PC-9 (cell line): ENCODE data around the gene MIEN1. TPM values are rescaled to one million over a fixed set of nuclear protein-coding genes. Genes with fewer than 3 reads are reported as not detected.

ENCODE experiments used
- BruUV-seq: library from RNA; stranded (reverse); fragments of 400-500 nt; replicated peaks from 2 replicates; lab custom pipeline; 2021; lab: Mats Ljungman, UMichigan
- CTCF ChIA-PET: fragments of 300-600 bp; sonication (Branson Sonifier 250); formaldehyde crosslinking; loops from one replicate; lab custom pipeline; 2022; ENCODE audit warnings: antibody characterized with exemption; lab: Charles Lee
- POLR2A ChIA-PET: fragments of 300-600 bp; sonication (Branson Sonifier 250); formaldehyde crosslinking; loops from one replicate; lab custom pipeline; 2022; ENCODE audit warnings: antibody characterized with exemption; ENCODE audit not compliant: unreplicated experiment; lab: Charles Lee
- DNase-seq, 2 experiments: peaks; one replicate each; pipeline versions ENCODE4 v3.0.0 to v3.0.0-alpha.2; 2015 to 2022; ENCODE audit warnings: mixed read lengths in 1 of 2
- H2AFZ ChIP-seq: fragments of 200-600 bp; sonication (generic); 2 replicates; pipeline ENCODE4 v1.8.1; 2017; ENCODE audit warnings: antibody characterized with exemption
- H3F3A ChIP-seq: fragments of 200-600 bp; sonication (generic); 2 replicates; pipeline ENCODE4 v1.8.1; 2017; ENCODE audit warnings: antibody characterized with exemption, mild to moderate bottlenecking, low read depth; ENCODE audit not compliant: insufficient read depth
- H3K27ac ChIP-seq: fragments of 200-600 bp; sonication (generic); 2 replicates; pipeline ENCODE4 v1.6.1; 2016; ENCODE audit warnings: mixed run types
- H3K27me3 ChIP-seq: fragments of 200-600 bp; sonication (generic); 2 replicates; pipeline ENCODE4 v1.6.1; 2016; ENCODE audit warnings: low read depth, mixed run types; ENCODE audit not compliant: insufficient read depth
- H3K36me3 ChIP-seq: fragments of 200-600 bp; sonication (generic); 2 replicates; pipeline ENCODE4 v1.6.1; 2016; ENCODE audit warnings: low read depth, mixed run types
- H3K4me1 ChIP-seq: fragments of 200-600 bp; sonication (generic); replicated peaks from 2 replicates; pipeline ENCODE4 v1.6.1; 2016; ENCODE audit warnings: mixed run types; ENCODE audit not compliant: insufficient read depth
- H3K4me2 ChIP-seq: fragments of 200-600 bp; sonication (generic); 2 replicates; pipeline ENCODE4 v1.6.1; 2017; ENCODE audit warnings: mixed run types
- H3K4me3 ChIP-seq: fragments of 200-600 bp; sonication (generic); 2 replicates; pipeline ENCODE4 v1.6.1; 2016; ENCODE audit warnings: mixed run types
- H3K79me2 ChIP-seq: fragments of 200-600 bp; sonication (generic); 2 replicates; pipeline ENCODE4 v1.6.1; 2017; ENCODE audit warnings: low read depth, mixed run types
- H3K9me2 ChIP-seq: fragments of 200-600 bp; sonication (generic); 2 replicates; pipeline ENCODE4 v1.8.1; 2017; ENCODE audit warnings: mild to moderate bottlenecking; ENCODE audit not compliant: insufficient read depth
- H3K9me3 ChIP-seq: fragments of 200-600 bp; sonication (generic); 2 replicates; pipeline ENCODE4 v1.8.1; 2016; ENCODE audit warnings: low read depth; ENCODE audit not compliant: insufficient read depth
- H4K20me1 ChIP-seq: fragments of 200-600 bp; sonication (generic); 2 replicates; pipeline ENCODE4 v1.8.1; 2017; ENCODE audit not compliant: insufficient read depth
- EZH2 ChIP-seq: fragments of 200-600 bp; sonication (generic); IDR thresholded peaks from 2 replicates; pipeline ENCODE4 v1.8.0; 2017; ENCODE audit warnings: antibody characterized with exemption, low read depth
- intact Hi-C: fragments of 100-400 bp; cut with micrococcal nuclease; formaldehyde crosslinking; loops from one replicate; pipeline ENCODE4 v1.10.0; 2022; ENCODE audit not compliant: unreplicated experiment
- total RNA-seq: library from RNA; stranded (reverse); gene quantifications from 2 replicates; pipeline ENCODE4 v1.2.3, GENCODE V29; 2021
- TF ChIP-seq, protein P1 (sequence below): fragments of 200-600 bp; sonication (generic); conservative IDR thresholded peaks from 2 replicates; pipeline ENCODE4 v1.6.1; 2017; ENCODE audit warnings: mixed run types, antibody characterized with exemption, mild to moderate bottlenecking, moderate library complexity

The MIEN1 gene
- total RNA-seq, 1 experiment from 2014 or later: 49.2 TPM

DNA sequence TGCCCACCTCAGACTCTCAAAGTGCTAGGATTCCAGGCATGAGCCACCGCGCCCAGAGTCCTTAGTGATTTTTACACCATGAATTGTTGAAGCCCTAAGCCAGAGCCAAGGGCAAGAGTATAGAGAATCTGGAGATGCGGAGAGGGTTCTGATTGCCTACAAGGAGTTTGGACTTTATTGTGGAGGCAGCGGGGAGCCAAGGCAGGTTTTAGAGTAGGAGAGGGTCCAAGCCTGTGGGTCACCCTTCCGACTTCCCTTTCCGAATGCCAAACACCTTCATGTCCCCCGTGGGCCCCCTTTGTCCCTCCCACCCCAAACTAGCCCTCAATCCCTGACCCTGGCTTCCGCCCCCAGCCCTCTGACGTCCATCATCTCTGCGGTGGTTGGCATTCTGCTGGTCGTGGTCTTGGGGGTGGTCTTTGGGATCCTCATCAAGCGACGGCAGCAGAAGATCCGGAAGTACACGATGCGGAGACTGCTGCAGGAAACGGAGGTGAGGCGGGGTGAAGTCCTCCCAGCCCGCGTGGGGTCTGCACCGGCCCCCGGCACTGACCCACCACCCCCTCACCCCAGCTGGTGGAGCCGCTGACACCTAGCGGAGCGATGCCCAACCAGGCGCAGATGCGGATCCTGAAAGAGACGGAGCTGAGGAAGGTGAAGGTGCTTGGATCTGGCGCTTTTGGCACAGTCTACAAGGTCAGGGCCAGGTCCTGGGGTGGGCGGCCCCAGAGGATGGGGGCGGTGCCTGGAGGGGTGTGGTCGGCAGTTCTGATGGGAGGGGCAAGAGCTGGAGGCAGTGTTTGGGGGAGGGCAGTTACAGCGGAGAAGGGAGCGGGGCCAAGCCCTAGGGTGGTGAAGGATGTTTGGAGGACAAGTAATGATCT lies 7.1 kb downstream of the MIEN1 start:
- no peak overlapping the region for H3K4me2 ChIP-seq
- H3K36me3 ChIP-seq: no peaks in the 10 kb centered on the region
- H3K27me3 ChIP-seq: no peaks in the 10 kb centered on the region
- TF ChIP-seq, protein P1, sequence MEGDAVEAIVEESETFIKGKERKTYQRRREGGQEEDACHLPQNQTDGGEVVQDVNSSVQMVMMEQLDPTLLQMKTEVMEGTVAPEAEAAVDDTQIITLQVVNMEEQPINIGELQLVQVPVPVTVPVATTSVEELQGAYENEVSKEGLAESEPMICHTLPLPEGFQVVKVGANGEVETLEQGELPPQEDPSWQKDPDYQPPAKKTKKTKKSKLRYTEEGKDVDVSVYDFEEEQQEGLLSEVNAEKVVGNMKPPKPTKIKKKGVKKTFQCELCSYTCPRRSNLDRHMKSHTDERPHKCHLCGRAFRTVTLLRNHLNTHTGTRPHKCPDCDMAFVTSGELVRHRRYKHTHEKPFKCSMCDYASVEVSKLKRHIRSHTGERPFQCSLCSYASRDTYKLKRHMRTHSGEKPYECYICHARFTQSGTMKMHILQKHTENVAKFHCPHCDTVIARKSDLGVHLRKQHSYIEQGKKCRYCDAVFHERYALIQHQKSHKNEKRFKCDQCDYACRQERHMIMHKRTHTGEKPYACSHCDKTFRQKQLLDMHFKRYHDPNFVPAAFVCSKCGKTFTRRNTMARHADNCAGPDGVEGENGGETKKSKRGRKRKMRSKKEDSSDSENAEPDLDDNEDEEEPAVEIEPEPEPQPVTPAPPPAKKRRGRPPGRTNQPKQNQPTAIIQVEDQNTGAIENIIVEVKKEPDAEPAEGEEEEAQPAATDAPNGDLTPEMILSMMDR: no peak
- POLR2A ChIA-PET: no interaction called here
- H2AFZ ChIP-seq: no peak overlapping the region
- H3F3A ChIP-seq: peaks cover 20% of the 10 kb centered on the region; the same call in 1 of the 2 replicates
- DNase-seq: no peak
- no TSS peak for BruUV-seq
- H3K9me3 ChIP-seq: no peaks in the 10 kb centered on the region
- intact Hi-C loops: no loop called here
- no peak overlapping the region for H3K4me3 ChIP-seq
- H3K79me2 ChIP-seq: no peaks in the 10 kb centered on the region
- no peaks in the 10 kb centered on the region for H3K4me1 ChIP-seq
- no peaks in the 10 kb centered on the region for H3K9me2 ChIP-seq
- H3K27ac ChIP-seq: no peak overlapping the region
- CTCF ChIA-PET: no interaction called here
- no peaks in the 10 kb centered on the region for H4K20me1 ChIP-seq

DNA sequence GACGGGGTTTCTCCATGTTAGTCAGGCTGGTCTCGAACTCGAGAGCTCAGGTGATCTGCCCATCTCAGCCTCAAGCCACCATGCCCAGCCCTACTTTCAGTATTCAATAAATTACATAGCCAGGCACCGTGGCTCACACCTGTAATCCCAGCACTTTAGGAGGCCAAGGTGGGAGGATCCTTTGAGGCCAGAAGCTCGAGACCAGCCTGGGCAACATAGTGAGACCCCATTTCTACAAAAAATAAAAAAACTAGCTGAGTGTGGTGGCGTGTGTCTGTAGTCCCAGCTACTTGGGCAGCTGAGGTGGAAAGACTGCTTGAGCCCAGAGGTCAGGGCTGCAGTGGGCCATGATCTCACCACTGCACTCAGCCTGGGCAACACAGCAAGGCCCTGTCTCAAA lies 8.2 kb downstream of the MIEN1 start:
- Histone ChIP-seq H3K27me3 (no peaks in the 10 kb centered on the region), H3K4me3 (no peak overlapping the region), H3K27ac (no peak overlapping the region), H4K20me1 (no peaks in the 10 kb centered on the region), H2AFZ (no peak overlapping the region), H3K9me3 (no peaks in the 10 kb centered on the region), H3K79me2 (no peaks in the 10 kb centered on the region), H3K4me2 (no peak overlapping the region), H3K4me1 (no peaks in the 10 kb centered on the region), H3F3A (peaks cover 19% of the 10 kb centered on the region; the same call in 1 of the 2 replicates), H3K9me2 (no peaks in the 10 kb centered on the region), H3K36me3 (no peaks in the 10 kb centered on the region)
- POLR2A ChIA-PET: interaction anchor here (0.7 kb wide), 1 partner anchor 20 kb away, joined by 3 read pairs; no protein-coding TSS in a partner anchor
- intact Hi-C loops: no loop called here
- no peak for DNase-seq
- BruUV-seq: no TSS peak
- CTCF ChIA-PET: no interaction called here
- no peak for TF ChIP-seq EZH2
- TF ChIP-seq, protein P1: no peak

DNA sequence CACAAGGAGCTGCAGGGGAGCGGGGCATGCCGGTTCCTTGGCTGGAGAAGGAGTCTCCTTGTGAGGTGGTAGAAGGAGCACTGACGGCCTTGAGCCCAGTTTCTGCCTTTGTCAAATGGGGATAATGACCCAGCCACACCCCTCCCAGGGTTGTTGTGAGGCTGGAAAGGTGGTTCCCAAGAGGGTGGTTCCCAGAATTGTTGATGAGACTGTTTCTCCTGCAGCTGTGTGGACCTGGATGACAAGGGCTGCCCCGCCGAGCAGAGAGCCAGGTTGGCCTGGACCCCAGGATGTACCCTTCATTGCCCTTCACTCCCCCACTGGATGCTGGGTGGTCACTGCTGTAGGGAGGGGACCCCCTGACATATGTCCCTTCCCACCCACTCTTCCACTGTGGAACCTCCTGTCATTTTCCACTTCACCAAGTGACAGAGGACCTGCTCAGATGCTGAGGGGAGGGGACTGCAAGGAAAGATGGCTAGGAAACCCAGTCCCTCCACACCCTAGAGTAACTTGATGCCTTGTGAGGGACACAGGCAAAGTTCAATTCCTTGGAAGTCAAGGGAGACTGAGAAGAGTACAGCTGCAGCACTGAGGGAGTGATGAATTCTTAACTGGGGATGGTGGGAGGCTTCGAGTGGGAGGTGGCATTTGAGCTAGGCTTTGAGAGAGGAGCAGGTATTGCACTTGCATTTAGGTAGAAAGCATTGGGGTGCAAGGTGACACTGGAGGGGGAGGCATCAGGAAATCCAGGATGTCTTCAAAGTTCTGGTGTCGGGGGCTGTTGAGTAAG lies 10.6 kb downstream of the MIEN1 start:
- no peaks in the 10 kb centered on the region for H3K9me3 ChIP-seq
- ChIA-PET POLR2A (interaction anchor here (0.6 kb wide), 1 partner anchor 20 kb away, joined by 4 read pairs; the partner anchor contains the start of gene ERBB2), CTCF (no interaction called here)
- H3K4me3 ChIP-seq: no peak overlapping the region
- intact Hi-C loops: no loop called here
- H3K9me2 ChIP-seq: no peaks in the 10 kb centered on the region
- H3K36me3 ChIP-seq: no peaks in the 10 kb centered on the region
- H3F3A ChIP-seq: peaks cover 7% of the 10 kb centered on the region; the same call in 1 of the 2 replicates
- no peaks in the 10 kb centered on the region for H3K4me1 ChIP-seq
- no peaks in the 10 kb centered on the region for H4K20me1 ChIP-seq
- no peak overlapping the region for H2AFZ ChIP-seq
- H3K27ac ChIP-seq: no peak overlapping the region
- no peak overlapping the region for H3K4me2 ChIP-seq
- no peaks in the 10 kb centered on the region for H3K27me3 ChIP-seq
- DNase-seq: no peak
- TF ChIP-seq, protein P1: no peak
- TF ChIP-seq EZH2: no peak
- no peaks in the 10 kb centered on the region for H3K79me2 ChIP-seq
- BruUV-seq: no TSS peak
